CD14-positive monocyte (primary cell): ENCODE results near the gene PRKAR1B. TPM values are rescaled to one million over a fixed set of nuclear protein-coding genes. Genes with fewer than 3 reads are reported as not detected.

ENCODE experiments used
- DNase-seq, 3 donors: peaks; one replicate each; pipeline ENCODE4 v3.0.0-alpha.2; 2011 to 2022
- H2AFZ ChIP-seq: 2 replicates; pipeline ENCODE4 v1.6.0; 2012; ENCODE audit warnings: mild to moderate bottlenecking, low read depth, low read length, inconsistent platforms; ENCODE audit not compliant: insufficient read depth, poor library complexity, severe bottlenecking
- H3K27ac ChIP-seq, 2 donors: 1 replicate in 1 of 2; 2 replicates in 1 of 2; pipeline ENCODE4 v1.5.1; 2012 to 2013; ENCODE audit warnings: low read length in 2 of 2, control low read depth in 1 of 2, inconsistent platforms in 1 of 2, low read depth in 1 of 2, mild to moderate bottlenecking in 1 of 2
- H3K27me3 ChIP-seq, 2 donors: one replicate each; pipeline versions ENCODE4 v1.6.0 to v1.6.1; 2011 to 2013; ENCODE audit warnings: low read length in 2 of 2; ENCODE audit not compliant: control insufficient read depth in 2 of 2, insufficient read depth in 2 of 2
- H3K36me3 ChIP-seq, 2 donors: replicated peaks in 1 of 2; 1 replicate in 1 of 2; 2 replicates in 1 of 2; pipeline versions ENCODE4 v1.5.1 to v1.6.1; 2012 to 2013; ENCODE audit warnings: low read length in 2 of 2, control low read depth in 1 of 2, inconsistent platforms in 1 of 2, mild to moderate bottlenecking in 1 of 2; ENCODE audit not compliant: insufficient read depth in 2 of 2, control insufficient read depth in 1 of 2
- H3K4me1 ChIP-seq, 2 donors: 1 replicate in 1 of 2; 2 replicates in 1 of 2; pipeline versions ENCODE4 v1.5.1 to v1.6.1; 2012 to 2013; ENCODE audit warnings: low read length in 2 of 2, control low read depth in 1 of 2, inconsistent platforms in 1 of 2, mild to moderate bottlenecking in 1 of 2, moderate library complexity in 1 of 2; ENCODE audit not compliant: insufficient read depth in 2 of 2, control insufficient read depth in 1 of 2
- H3K4me2 ChIP-seq: replicated peaks from 2 replicates; pipeline ENCODE3; 2012; ENCODE audit warnings: low read length, moderate library complexity, mild to moderate bottlenecking; ENCODE audit not compliant: poor library complexity, severe bottlenecking; ENCODE audit errors: extremely low read depth
- H3K4me3 ChIP-seq, 3 experiments: fragments of 200-600 bp in 1 of 3; sonication (generic) in 1 of 3; replicated peaks in 1 of 3; 1 replicate in 2 of 3; 2 replicates in 1 of 3; pipeline ENCODE4 v1.5.1; 2011 to 2013; ENCODE audit warnings: low read length in 3 of 3, mild to moderate bottlenecking in 3 of 3, control low read depth in 2 of 3, low read depth in 2 of 3, inconsistent platforms in 1 of 3, moderate library complexity in 1 of 3
- H3K79me2 ChIP-seq: 2 replicates; pipeline ENCODE4 v1.6.0; 2012; ENCODE audit warnings: mild to moderate bottlenecking, control low read depth, inconsistent platforms, low read length, moderate library complexity; ENCODE audit not compliant: insufficient read depth
- H3K9ac ChIP-seq: 2 replicates; pipeline ENCODE4 v1.6.0; 2017; ENCODE audit warnings: low read length, mild to moderate bottlenecking; ENCODE audit not compliant: insufficient read depth, poor library complexity, severe bottlenecking
- H3K9me3 ChIP-seq, 2 donors: replicated peaks in 1 of 2; 1 replicate in 1 of 2; 2 replicates in 1 of 2; pipeline versions ENCODE4 v1.5.1 to v1.6.1; 2012 to 2013; ENCODE audit warnings: low read length in 2 of 2, control low read depth in 1 of 2; ENCODE audit not compliant: control insufficient read depth in 1 of 2, insufficient read depth in 1 of 2
- H4K20me1 ChIP-seq: 2 replicates; pipeline ENCODE4 v1.6.0; 2012; ENCODE audit warnings: mild to moderate bottlenecking, low read length, control low read depth, moderate library complexity; ENCODE audit not compliant: insufficient read depth
- H3K27ac Mint-ChIP-seq, 7 donors: one replicate each; pipeline ENCODE4 v1.8.0; 2020; ENCODE audit warnings: mild to moderate bottlenecking in 7 of 7, mixed read lengths in 7 of 7, moderate library complexity in 6 of 7, inconsistent platforms in 2 of 7
- H3K27me3 Mint-ChIP-seq, 3 donors: one replicate each; pipeline ENCODE4 v1.8.0; 2021 to 2022; ENCODE audit warnings: low read depth in 3 of 3, mild to moderate bottlenecking in 3 of 3, mixed read lengths in 3 of 3, moderate library complexity in 3 of 3, inconsistent platforms in 1 of 3
- H3K36me3 Mint-ChIP-seq, 2 donors: one replicate each; pipeline ENCODE4 v1.8.0; 2020; ENCODE audit warnings: mixed read lengths in 2 of 2, inconsistent platforms in 1 of 2, mild to moderate bottlenecking in 1 of 2
- H3K4me1 Mint-ChIP-seq: one replicate; pipeline ENCODE4 v1.8.0; 2020; ENCODE audit warnings: mild to moderate bottlenecking, mixed read lengths
- H3K4me3 Mint-ChIP-seq, 2 donors: one replicate each; pipeline ENCODE4 v1.8.0; 2020; ENCODE audit warnings: mild to moderate bottlenecking in 2 of 2, mixed read lengths in 2 of 2, moderate library complexity in 1 of 2
- H3K9me3 Mint-ChIP-seq, 7 donors: one replicate each; pipeline ENCODE4 v1.8.0; 2020 to 2022; ENCODE audit warnings: mixed read lengths in 7 of 7, mild to moderate bottlenecking in 6 of 7, moderate library complexity in 6 of 7, inconsistent platforms in 2 of 7
- WGBS: methylation state at CpG from one replicate; pipeline ENCODE4 v1.1.5; 2013; ENCODE audit warnings: missing lambda C conversion rate; ENCODE audit not compliant: insufficient coverage; 5-methylcytosine and 5-hydroxymethylcytosine counted together
- intact Hi-C, 2 donors: fragments of 100-400 bp; cut with micrococcal nuclease; formaldehyde crosslinking; loops; one replicate each; pipeline versions ENCODE4 v1.15.0 to v1.15.1; 2023
- polyA plus RNA-seq, 3 donors: library from polyadenylated mRNA; depleted of rRNA in 1 of 3; unstranded in 2 of 3; stranded (reverse) in 1 of 3; fragments of 300-500 nt in 2 of 3; fragments of >200 nt in 1 of 3; fragmentation: Illumina TruSeq in 2 of 3; gene quantifications; 1 replicate in 2 of 3; 2 replicates in 1 of 3; pipeline ENCODE4 v1.2.3, GENCODE V29; 2012 to 2021
- TF ChIP-seq, protein P1 (sequence below): fragments of 200-600 bp; IDR thresholded peaks from one replicate; pipeline ENCODE4 v1.8.0; 2022; ENCODE audit warnings: antibody characterized with exemption, mild to moderate bottlenecking

PRKAR1B gene
- polyA plus RNA-seq, 3 donors: 0.94 to 2.1 (median 1.1) TPM

DNA sequence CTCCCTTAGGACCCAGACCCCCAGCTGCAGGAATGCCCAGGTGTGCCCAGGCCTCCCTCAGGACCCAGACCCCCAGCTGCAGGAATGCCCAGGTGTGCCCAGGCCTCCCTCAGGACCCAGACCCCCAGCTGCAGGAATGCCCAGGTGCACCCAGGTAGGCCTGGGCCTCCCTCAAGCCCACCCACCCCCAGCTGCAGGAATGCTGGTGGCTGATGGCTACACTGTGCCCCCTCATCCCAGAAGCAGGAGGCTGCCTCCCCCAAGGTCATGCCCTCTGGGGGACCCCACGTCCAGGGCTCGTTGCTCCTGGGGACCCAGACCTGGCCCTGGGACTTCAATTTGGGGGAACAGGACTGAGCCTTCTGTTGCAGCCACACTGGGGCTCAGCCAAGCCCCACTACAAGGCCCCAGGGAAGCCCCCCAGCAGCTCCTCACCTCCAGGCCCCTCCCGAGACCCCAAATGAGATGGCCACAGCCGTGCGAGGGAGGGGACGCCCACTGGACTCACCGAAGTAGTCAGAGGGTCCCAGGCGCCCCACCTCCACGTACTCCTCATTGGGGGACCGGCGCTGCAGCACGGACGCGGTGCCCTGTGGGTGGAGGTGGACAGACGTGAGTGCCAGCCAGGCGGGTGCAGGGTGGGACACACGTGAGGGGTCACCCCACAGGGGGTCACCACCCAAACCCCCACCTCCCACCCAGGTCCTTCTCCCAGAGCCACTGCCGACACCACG, 176.0 kb downstream of the PRKAR1B start:
- intact Hi-C loops: no loop called here
- H3K36me3 Mint-ChIP-seq: no peaks in the 10 kb centered on the region
- H3K27ac ChIP-seq: no peak overlapping the region
- H3K4me2 ChIP-seq: no peak overlapping the region
- no peaks in the 10 kb centered on the region for H3K4me1 Mint-ChIP-seq
- H3K4me1 ChIP-seq: no peaks in the 10 kb centered on the region
- H3K4me3 ChIP-seq: no peak overlapping the region
- H3K9me3 Mint-ChIP-seq: peaks cover 0 to 3% (median 1%) of the 10 kb centered on the region in 7 donors
- H2AFZ ChIP-seq: no peak overlapping the region
- H3K79me2 ChIP-seq: no peaks in the 10 kb centered on the region
- no peaks in the 10 kb centered on the region for H3K27me3 ChIP-seq
- H3K4me3 Mint-ChIP-seq: no peak overlapping the region
- no peak overlapping the region for H3K9ac ChIP-seq
- H3K27ac Mint-ChIP-seq: peak overlapping the region in 1 of 7 donors; percentile 64
- TF ChIP-seq, protein P1, sequence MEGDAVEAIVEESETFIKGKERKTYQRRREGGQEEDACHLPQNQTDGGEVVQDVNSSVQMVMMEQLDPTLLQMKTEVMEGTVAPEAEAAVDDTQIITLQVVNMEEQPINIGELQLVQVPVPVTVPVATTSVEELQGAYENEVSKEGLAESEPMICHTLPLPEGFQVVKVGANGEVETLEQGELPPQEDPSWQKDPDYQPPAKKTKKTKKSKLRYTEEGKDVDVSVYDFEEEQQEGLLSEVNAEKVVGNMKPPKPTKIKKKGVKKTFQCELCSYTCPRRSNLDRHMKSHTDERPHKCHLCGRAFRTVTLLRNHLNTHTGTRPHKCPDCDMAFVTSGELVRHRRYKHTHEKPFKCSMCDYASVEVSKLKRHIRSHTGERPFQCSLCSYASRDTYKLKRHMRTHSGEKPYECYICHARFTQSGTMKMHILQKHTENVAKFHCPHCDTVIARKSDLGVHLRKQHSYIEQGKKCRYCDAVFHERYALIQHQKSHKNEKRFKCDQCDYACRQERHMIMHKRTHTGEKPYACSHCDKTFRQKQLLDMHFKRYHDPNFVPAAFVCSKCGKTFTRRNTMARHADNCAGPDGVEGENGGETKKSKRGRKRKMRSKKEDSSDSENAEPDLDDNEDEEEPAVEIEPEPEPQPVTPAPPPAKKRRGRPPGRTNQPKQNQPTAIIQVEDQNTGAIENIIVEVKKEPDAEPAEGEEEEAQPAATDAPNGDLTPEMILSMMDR: no peak
- no peaks in the 10 kb centered on the region for H3K36me3 ChIP-seq
- DNase-seq: no peak
- peaks cover 1 to 4% (median 1%) of the 10 kb centered on the region in 3 donors for H3K27me3 Mint-ChIP-seq
- 87% methylated on average over 4 of the region's 19 CpGs for WGBS
- no peaks in the 10 kb centered on the region for H3K9me3 ChIP-seq
- H4K20me1 ChIP-seq: no peaks in the 10 kb centered on the region

DNA sequence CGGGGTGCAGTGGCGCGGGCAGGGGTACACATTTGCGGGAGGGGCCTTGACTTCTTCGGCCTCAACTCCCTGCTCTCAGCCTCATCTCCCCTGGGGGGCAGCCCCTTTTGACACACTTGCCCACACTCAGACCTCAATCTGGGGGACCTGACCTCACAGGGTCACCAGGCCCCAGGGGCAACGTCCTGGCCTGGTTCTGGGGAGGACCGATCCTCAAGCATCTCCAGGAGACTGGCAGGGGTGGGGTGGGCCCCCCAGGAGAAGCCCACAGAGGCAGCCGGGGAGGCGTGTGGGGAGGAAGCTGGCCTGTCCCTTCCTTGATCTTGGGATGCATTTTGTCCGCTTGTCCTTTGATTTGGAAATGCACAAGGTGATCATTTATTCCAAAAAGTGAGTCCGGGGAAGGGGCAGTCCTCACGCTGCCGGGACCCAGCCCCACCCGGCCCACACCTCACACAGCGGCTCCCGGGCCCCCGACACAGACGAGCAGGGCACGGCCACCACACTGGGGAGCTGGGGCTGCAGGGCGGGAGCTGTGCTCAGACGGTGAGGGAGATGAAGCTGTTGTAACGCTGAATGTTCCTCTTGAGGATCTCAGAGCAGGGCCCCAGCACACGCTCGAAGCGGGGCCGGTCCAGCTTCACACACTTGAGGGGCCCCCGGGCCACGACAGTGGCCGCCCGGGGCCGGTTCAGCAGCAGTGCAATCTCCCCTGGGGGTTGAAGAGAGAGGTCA, 177.0 kb downstream of the PRKAR1B start:
- intact Hi-C loops: no loop called here
- Histone ChIP-seq H4K20me1 (no peaks in the 10 kb centered on the region), H3K4me2 (no peak overlapping the region), H3K4me3 (no peak overlapping the region), H3K36me3 (no peaks in the 10 kb centered on the region), H3K4me1 (no peaks in the 10 kb centered on the region), H3K79me2 (no peaks in the 10 kb centered on the region), H3K9me3 (no peaks in the 10 kb centered on the region), H2AFZ (no peak overlapping the region), H3K27ac (no peak overlapping the region), H3K9ac (no peak overlapping the region), H3K27me3 (no peaks in the 10 kb centered on the region)
- TF ChIP-seq, protein P1: no peak
- DNase-seq: no peak
- Mint-ChIP-seq H3K9me3 (peaks cover 0 to 5% (median 2%) of the 10 kb centered on the region in 7 donors), H3K4me3 (no peak overlapping the region), H3K4me1 (no peaks in the 10 kb centered on the region), H3K36me3 (no peaks in the 10 kb centered on the region), H3K27me3 (peaks cover 1 to 4% (median 1%) of the 10 kb centered on the region in 3 donors), H3K27ac (no peak overlapping the region)
- WGBS: 98% methylated on average over 21 of the region's 31 CpGs
